Astrocyte (in vitro differentiated cells and primary cell): Measurements from ENCODE around the gene SVIL. TPM values are rescaled to one million over a fixed set of nuclear protein-coding genes. Genes with fewer than 3 reads are reported as not detected.
A peak's percentile ranks its signal among the peaks of the same experiment; 100 is the strongest.

Experiments
- DNase-seq: peaks from one replicate; pipeline ENCODE4 v3.0.0-alpha.2; 2010; ENCODE audit warnings: low read depth
- FAIRE-seq: peaks from 2 replicates; lab custom pipeline; 2011; peaks lifted over from hg19 to GRCh38; lab: Jason Lieb, UNC
- H2AFZ ChIP-seq: 2 replicates; pipeline ENCODE4 v1.6.0; 2012; ENCODE audit warnings: low read depth, low read length, inconsistent platforms
- H3K27ac ChIP-seq: 2 replicates; pipeline ENCODE4 v1.5.1; 2011; ENCODE audit warnings: low read depth, low read length, inconsistent platforms
- H3K27me3 ChIP-seq: 2 replicates; pipeline ENCODE4 v1.6.0; 2011; ENCODE audit warnings: low read length, inconsistent platforms; ENCODE audit not compliant: insufficient read depth
- H3K36me3 ChIP-seq: 2 replicates; pipeline ENCODE4 v1.5.1; 2011; ENCODE audit warnings: low read length, inconsistent platforms; ENCODE audit not compliant: insufficient read depth
- H3K4me1 ChIP-seq: 2 replicates; pipeline ENCODE4 v1.5.1; 2011; ENCODE audit warnings: low read length, inconsistent platforms; ENCODE audit not compliant: insufficient read depth
- H3K4me2 ChIP-seq: 2 replicates; pipeline ENCODE4 v1.6.0; 2012; ENCODE audit warnings: low read length, inconsistent platforms
- H3K4me3 ChIP-seq: 2 replicates; pipeline ENCODE4 v1.5.1; 2011; ENCODE audit warnings: low read depth, mild to moderate bottlenecking, low read length, inconsistent platforms; ENCODE audit not compliant: insufficient read depth
- H3K79me2 ChIP-seq: 2 replicates; pipeline ENCODE4 v1.6.0; 2012; ENCODE audit warnings: mild to moderate bottlenecking, low read length, inconsistent platforms; ENCODE audit not compliant: insufficient read depth
- H3K9ac ChIP-seq: 2 replicates; pipeline ENCODE4 v1.6.0; 2012; ENCODE audit warnings: mild to moderate bottlenecking, low read length, inconsistent platforms
- H3K9me3 ChIP-seq: 2 replicates; pipeline ENCODE4 v1.5.1; 2012; ENCODE audit warnings: low read depth, mild to moderate bottlenecking, low read length, inconsistent platforms; ENCODE audit not compliant: insufficient read depth
- H4K20me1 ChIP-seq: 2 replicates; pipeline ENCODE4 v1.6.0; 2012; ENCODE audit warnings: low read length, inconsistent platforms; ENCODE audit not compliant: insufficient read depth
- H3K27ac Mint-ChIP-seq: one replicate; pipeline ENCODE4 v1.8.0; 2021; ENCODE audit warnings: mild to moderate bottlenecking, mixed read lengths; ENCODE audit not compliant: unreplicated experiment
- H3K27me3 Mint-ChIP-seq: one replicate; pipeline ENCODE4 v1.8.0; 2021; ENCODE audit warnings: low read depth, mixed read lengths; ENCODE audit not compliant: unreplicated experiment
- H3K36me3 Mint-ChIP-seq: one replicate; pipeline ENCODE4 v1.8.0; 2021; ENCODE audit warnings: low read depth, mixed read lengths; ENCODE audit not compliant: unreplicated experiment
- H3K4me1 Mint-ChIP-seq: one replicate; pipeline ENCODE4 v1.8.0; 2021; ENCODE audit warnings: low read depth, mixed read lengths; ENCODE audit not compliant: unreplicated experiment
- H3K4me3 Mint-ChIP-seq: one replicate; pipeline ENCODE4 v1.8.0; 2021; ENCODE audit warnings: mild to moderate bottlenecking, moderate library complexity, mixed read lengths; ENCODE audit not compliant: unreplicated experiment
- H3K9me3 Mint-ChIP-seq: one replicate; pipeline ENCODE4 v1.8.0; 2021; ENCODE audit warnings: mild to moderate bottlenecking, mixed read lengths; ENCODE audit not compliant: unreplicated experiment
- EZH2 ChIP-seq: IDR thresholded peaks from 2 replicates; pipeline ENCODE4 v1.6.1; 2012; ENCODE audit warnings: mild to moderate bottlenecking, low read length, inconsistent platforms; ENCODE audit not compliant: insufficient read depth
- total RNA-seq: library from RNA; stranded (reverse); gene quantifications from 2 replicates; pipeline ENCODE4 v1.2.1, GENCODE V29; 2021
- TF ChIP-seq, protein P1 (sequence below): IDR thresholded peaks from 2 replicates; pipeline ENCODE4 v1.5.1; 2011; ENCODE audit warnings: low read depth, mild to moderate bottlenecking, inconsistent platforms, low read length, moderate library complexity; ENCODE audit not compliant: insufficient read depth

SVIL gene
- total RNA-seq, 1 donor from 2014 or later: 70.4 TPM

DNA sequence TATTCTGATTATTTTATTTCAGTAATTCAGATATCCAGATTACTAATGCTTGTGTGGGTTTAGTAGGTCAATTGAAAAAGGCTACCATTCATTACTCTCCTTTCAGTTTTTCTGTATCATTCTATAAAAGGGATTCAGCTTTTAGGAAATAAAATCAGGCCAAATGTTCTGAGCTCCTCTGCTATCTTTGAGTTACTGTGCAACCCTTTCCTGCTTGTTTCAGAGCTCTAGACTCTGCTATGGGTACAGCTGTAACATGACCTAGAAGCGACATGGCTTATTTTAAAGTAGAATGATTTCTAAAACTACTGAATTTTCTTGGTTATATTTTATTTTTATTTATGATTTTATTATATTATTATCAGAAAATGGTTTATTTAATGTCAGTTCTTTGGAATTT lies 203.1 kb downstream of the SVIL start:
- no peaks in the 10 kb centered on the region for H3K9me3 Mint-ChIP-seq
- no peak overlapping the region for H3K27ac Mint-ChIP-seq
- H3K4me1 Mint-ChIP-seq: peaks cover 18% of the 10 kb centered on the region
- no peak overlapping the region for H3K9ac ChIP-seq
- no peak overlapping the region for H2AFZ ChIP-seq
- no peak for TF ChIP-seq EZH2
- TF ChIP-seq, protein P1, sequence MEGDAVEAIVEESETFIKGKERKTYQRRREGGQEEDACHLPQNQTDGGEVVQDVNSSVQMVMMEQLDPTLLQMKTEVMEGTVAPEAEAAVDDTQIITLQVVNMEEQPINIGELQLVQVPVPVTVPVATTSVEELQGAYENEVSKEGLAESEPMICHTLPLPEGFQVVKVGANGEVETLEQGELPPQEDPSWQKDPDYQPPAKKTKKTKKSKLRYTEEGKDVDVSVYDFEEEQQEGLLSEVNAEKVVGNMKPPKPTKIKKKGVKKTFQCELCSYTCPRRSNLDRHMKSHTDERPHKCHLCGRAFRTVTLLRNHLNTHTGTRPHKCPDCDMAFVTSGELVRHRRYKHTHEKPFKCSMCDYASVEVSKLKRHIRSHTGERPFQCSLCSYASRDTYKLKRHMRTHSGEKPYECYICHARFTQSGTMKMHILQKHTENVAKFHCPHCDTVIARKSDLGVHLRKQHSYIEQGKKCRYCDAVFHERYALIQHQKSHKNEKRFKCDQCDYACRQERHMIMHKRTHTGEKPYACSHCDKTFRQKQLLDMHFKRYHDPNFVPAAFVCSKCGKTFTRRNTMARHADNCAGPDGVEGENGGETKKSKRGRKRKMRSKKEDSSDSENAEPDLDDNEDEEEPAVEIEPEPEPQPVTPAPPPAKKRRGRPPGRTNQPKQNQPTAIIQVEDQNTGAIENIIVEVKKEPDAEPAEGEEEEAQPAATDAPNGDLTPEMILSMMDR: no peak
- DNase-seq (no peak), FAIRE-seq (no peak)
- no peaks in the 10 kb centered on the region for H3K36me3 Mint-ChIP-seq
- no peaks in the 10 kb centered on the region for H3K36me3 ChIP-seq
- peaks cover 50% of the 10 kb centered on the region for H3K79me2 ChIP-seq
- H3K4me1 ChIP-seq: no peaks in the 10 kb centered on the region
- no peak overlapping the region for H3K27ac ChIP-seq
- no peaks in the 10 kb centered on the region for H3K9me3 ChIP-seq
- no peak overlapping the region for H3K4me3 Mint-ChIP-seq
- H4K20me1 ChIP-seq: peaks cover 53% of the 10 kb centered on the region
- H3K4me3 ChIP-seq: no peak overlapping the region
- H3K27me3 Mint-ChIP-seq: no peaks in the 10 kb centered on the region
- H3K27me3 ChIP-seq: no peaks in the 10 kb centered on the region
- H3K4me2 ChIP-seq: no peak overlapping the region

DNA sequence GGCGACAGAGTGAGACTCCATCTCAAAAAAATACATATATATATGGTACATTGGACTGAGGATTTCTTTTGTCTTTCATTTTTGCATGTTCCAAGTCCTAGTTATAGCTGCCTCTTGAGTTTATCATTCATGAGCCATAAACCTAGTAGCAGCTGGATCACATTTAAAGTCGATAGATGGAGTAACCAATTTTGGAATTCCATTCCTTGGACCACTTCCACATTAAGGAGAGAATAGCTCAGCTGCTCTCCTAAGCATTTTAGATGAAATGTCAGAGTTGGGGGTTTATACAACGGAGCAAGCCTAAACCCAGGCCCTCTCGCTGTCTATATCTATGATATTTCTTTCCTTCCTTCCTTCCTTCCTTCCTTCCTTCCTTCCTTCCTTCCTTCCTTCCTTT lies 204.7 kb downstream of the SVIL start:
- H3K4me1 Mint-ChIP-seq: peaks cover 8% of the 10 kb centered on the region
- TF ChIP-seq EZH2: no peak
- TF ChIP-seq, protein P1: no peak
- H3K27me3 Mint-ChIP-seq: no peaks in the 10 kb centered on the region
- Histone ChIP-seq H3K36me3 (no peaks in the 10 kb centered on the region), H3K79me2 (peaks cover 52% of the 10 kb centered on the region), H3K4me1 (no peaks in the 10 kb centered on the region), H3K4me3 (no peak overlapping the region), H2AFZ (no peak overlapping the region), H3K27ac (no peak overlapping the region), H3K9ac (no peak overlapping the region), H3K9me3 (no peaks in the 10 kb centered on the region), H4K20me1 (peaks cover 54% of the 10 kb centered on the region), H3K27me3 (no peaks in the 10 kb centered on the region), H3K4me2 (no peak overlapping the region)
- no peaks in the 10 kb centered on the region for H3K9me3 Mint-ChIP-seq
- H3K36me3 Mint-ChIP-seq: peaks cover 3% of the 10 kb centered on the region
- FAIRE-seq (no peak), DNase-seq (no peak)
- no peak overlapping the region for H3K27ac Mint-ChIP-seq
- H3K4me3 Mint-ChIP-seq: no peak overlapping the region

DNA sequence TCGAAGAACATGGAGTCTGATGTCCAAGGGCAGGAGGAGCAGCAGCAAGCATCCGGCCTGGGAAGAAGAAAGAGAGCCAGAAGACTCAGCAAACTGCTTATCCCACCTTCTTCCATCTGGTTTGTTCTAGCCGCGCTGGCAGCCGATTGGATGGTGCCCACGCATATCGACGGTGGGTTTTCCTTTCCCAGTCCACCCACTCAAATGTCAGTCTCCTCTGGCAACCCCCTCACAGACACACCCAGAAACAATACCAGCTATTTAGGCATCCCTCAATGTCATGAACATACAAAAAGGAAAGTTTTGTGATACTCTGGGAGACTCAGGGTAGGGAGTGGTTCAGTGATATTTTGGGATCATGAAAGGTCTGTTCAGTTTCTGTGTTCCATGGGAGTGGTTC lies 206.3 kb downstream of the SVIL start:
- Mint-ChIP-seq H3K4me3 (no peak overlapping the region), H3K4me1 (peaks cover 6% of the 10 kb centered on the region), H3K9me3 (no peaks in the 10 kb centered on the region), H3K36me3 (peaks cover 3% of the 10 kb centered on the region), H3K27ac (peak overlapping the region; percentile 10), H3K27me3 (no peaks in the 10 kb centered on the region)
- TF ChIP-seq EZH2: no peak
- TF ChIP-seq, protein P1: no peak
- Histone ChIP-seq H3K4me1 (no peaks in the 10 kb centered on the region), H3K4me3 (no peak overlapping the region), H2AFZ (no peak overlapping the region), H3K36me3 (peaks cover 3% of the 10 kb centered on the region), H4K20me1 (peaks cover 56% of the 10 kb centered on the region), H3K9me3 (no peaks in the 10 kb centered on the region), H3K9ac (no peak overlapping the region), H3K27me3 (no peaks in the 10 kb centered on the region), H3K4me2 (no peak overlapping the region), H3K27ac (no peak overlapping the region), H3K79me2 (peaks cover 51% of the 10 kb centered on the region)
- DNase-seq (no peak), FAIRE-seq (no peak)
